A549 treated with GW870086 at 1 μM for 4 hours (cell line): ENCODE measurements around the gene GTPBP1. TPM values are rescaled to one million over a fixed set of nuclear protein-coding genes. Genes with fewer than 3 reads are reported as not detected.

Source experiments
- total RNA-seq: library from RNA; stranded (reverse); fragments of 200-300 nt; extraction: Qiagen RNA extraction; gene quantifications from 5 replicates; pipeline ENCODE4 v1.2.3, GENCODE V29; 2022; ENCODE audit warnings: low read depth

The GTPBP1 gene
- 6.0 to 10.0 TPM (median 9.9 TPM) in 5 replicates for total RNA-seq

DNA sequence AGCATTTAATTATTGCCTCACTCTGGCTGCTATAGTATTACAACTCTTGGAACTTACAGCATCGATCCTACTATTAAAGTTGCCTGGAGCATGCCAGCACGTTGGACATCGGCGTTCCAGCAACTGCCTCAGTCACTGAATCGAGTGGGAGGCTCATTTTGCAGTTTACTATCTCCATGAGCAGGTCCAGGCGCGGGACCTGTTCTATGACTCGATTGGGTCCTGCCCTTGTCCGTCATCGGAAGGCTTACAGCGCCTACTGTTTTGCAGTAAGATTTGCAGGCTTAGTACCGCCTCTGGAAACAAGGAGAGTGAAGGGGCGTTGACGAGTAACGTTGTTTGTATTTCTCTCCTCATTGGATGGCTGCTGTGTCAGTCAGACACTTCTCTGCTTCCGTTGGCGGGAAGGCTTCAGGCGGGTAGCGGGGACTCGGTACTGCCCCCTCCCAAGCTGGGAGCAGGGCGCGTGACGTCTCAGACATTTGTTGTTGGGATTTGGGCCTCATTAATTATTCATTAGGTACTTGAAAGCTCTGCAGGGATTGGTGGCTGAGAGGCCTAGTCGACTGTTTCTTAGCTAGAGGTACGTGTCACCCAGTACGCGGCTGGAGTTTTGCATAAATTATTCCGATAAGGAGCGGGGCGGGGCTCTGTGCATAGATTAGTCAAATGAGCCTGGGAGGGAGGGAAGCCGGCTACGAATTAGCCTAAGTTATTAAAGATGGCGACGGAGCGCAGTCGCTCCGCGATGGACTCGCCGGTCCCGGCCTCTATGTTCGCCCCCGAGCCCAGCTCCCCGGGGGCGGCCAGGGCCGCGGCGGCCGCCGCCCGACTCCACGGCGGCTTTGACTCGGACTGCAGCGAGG lies at the start of gene GTPBP1:
GTPBP1 (plus strand) TSS at position 710 of the 866 bp plus-strand sequence; CDS start at position 722, 12 bp downstream.

DNA sequence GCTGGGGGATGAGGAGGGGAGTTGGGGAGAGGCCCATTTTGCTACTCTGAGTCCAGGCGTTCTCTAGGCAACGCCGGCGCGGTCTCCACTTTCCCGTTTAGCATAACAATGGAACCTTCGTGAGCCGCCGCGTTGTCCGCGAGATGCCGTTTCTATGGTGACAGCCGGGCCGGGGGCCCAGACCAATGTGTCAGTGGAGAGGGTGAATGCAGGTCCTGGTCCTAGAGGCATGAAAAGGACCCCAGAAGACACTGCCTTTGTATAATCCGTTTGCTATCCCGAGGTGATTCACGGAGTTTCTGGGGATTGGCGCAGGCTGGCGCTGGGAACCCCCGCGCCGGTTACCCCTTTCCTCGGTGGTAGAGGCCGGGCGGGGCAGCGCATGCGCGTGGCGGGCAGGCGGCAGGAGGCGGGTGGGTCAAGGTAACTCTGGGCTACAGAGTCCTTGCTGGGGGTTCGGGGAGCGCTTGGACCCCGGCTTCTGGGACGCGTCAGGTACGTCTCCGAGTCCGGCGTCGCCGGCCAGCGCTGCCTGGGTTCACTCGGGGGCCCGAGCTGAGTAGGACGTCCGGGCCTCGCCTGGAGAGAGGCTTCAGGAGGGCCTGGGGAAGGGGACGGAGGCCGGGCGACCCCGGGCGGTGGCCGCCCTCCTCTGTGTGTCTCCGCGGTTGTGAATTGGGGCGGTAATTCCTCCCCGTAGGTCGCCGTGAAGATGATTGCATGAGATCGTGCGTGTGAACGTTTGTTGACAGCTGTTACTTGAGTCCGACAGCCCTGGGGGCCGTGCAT lies 49.3 kb upstream of the GTPBP1 start, which contains the start of the genes CBY1 and FAM227A:
CBY1 (plus strand) TSS at position 383 of the 789 bp plus-strand sequence. CDS start 11,417 bp downstream, outside the sequence.
FAM227A (minus strand) TSS at position 137 of the 789 bp plus-strand sequence. CDS start 6,224 bp downstream, outside the sequence.

DNA sequence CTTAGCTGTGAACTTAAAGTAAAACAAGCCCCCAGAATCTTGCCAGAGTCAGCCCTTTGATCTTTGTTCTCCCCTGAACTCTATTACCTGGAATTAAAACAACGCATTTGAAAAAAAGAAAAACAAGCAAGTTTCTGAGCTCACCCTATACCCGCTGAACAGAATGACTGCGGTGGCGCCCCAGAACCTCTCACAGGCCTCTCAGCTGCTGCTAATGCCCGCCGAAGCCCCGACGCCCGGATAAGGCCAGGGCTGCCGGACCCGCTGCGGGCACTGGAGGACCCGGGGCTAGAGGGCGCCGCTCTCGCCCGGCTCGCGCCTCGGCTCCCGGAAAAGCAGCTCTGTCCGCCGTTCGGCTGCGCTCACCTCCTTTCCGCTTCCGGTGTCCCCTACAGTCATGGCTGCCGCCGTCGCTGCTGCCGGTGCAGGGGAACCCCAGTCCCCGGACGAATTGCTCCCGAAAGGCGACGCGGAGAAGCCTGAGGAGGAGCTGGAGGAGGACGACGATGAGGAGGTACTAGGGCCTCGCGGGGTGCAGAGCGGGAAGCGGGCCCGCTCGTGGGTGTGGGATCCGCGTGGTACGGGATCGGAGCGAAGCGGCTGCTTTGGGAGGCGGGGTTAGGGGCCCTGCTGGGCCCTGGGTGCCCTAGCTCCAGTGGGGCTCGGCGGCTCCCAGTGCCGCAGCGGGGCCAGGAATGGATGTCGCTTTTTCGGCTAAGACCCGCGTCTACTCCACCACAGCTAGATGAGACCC lies 24.0 kb upstream of the GTPBP1 start, which contains the start of gene TOMM22:
TOMM22 (plus strand) TSS at position 376 of the 754 bp plus-strand sequence; CDS start at position 398, 22 bp downstream.

DNA sequence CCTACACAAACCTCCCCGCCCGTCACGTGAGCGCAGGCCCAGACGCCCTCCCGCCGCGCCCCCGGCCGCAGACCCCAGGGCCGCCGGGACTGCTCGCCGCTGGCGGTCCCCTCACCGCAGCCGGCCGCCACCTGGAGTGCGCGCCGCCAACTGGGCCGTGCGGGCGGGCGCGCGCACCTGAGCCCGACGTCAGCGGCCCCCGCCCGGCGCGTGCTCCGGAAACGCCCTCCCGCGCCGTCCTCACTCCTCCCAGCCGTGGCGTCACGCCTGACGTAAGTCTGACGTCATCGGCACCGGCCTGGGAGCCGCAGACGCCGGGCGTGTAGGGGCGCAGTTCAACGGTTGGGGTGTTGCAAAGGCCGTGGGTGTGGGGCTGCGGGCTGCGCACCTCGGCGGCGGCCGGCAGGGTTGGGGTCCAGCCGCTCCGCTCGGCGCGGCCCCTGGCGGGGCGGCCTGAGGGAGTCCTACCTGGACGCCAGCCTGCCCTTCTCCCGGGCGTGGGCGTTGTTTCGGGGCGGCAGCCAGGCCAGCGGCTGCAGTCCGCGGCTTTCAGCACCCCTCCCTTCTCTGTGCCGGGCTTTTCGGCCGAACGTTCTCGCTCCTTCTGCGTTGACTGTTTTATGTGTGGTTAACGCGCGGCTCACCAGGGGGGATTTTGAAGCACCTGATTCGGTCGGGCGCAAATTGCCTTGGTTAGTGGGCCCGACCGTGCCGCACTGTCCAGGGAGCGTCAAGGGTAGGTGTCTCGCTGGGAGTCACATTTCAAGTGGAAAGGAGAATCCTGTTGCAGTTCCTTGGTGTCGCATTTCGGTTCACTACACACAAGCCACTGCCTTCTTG lies 4.7 kb upstream of the GTPBP1 start, which contains the start of gene JOSD1:
JOSD1 (minus strand) TSS at position 155 of the 840 bp plus-strand sequence. CDS start 956 bp downstream, outside the sequence.

DNA sequence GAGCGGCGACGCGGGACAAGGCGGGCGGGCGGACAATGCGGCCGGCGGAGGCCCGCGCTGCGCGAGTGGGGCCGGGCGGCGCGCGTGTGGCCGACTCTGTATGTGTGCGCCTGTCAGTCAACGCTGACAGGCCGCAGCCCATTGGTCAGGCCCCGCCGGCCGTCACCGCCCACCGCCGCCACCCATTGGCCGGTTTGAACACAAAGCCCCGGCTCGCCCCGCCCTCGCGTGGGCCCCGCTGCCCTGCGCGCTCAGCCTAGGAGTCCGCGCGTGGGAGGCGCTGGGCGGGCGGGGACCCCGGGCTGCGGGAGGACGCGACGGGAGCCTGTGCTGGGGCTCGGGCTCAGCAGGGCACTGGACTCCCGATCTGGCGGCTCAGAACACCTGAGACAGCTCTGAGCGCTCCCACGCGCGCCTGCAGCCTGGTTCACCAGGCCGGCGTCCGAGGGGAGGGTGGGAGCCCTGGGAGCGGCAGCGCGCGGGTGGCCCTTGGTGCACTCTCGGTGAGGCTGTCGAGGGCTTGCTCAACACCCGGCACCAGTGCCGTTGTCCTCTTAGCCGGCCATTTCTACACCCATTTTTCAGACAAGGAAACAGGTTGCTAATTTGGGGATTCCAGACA lies 50.3 kb downstream of the GTPBP1 start, which contains the start of gene SUN2:
SUN2 (minus strand) TSS at position 88 of the 622 bp plus-strand sequence. CDS start 3,370 bp downstream, outside the sequence.

Other genes with a start within 250 kb of the GTPBP1 start
- 17.8 to 19.5 TPM (median 19.1 TPM) in 5 replicates for gene KDELR3, start 237.8 kb upstream of the GTPBP1 start, total RNA-seq
- gene DDX17, start 199.6 kb upstream of the GTPBP1 start, total RNA-seq: 82.3 to 102 TPM (median 94.1 TPM) in 5 replicates
- 2.3 to 6.8 TPM (median 3.6 TPM) in 5 replicates for gene DMC1, start 135.8 kb upstream of the GTPBP1 start, total RNA-seq
- gene FAM227A, start 49.6 kb upstream of the GTPBP1 start, total RNA-seq: 0.49 to 1.2 TPM (median 0.68 TPM) in 5 replicates
- 14.2 to 15.7 TPM (median 14.6 TPM) in 5 replicates for gene CBY1, start 49.3 kb upstream of the GTPBP1 start, total RNA-seq
- gene TOMM22, start 24.0 kb upstream of the GTPBP1 start, total RNA-seq: 62.0 to 81.3 TPM (median 72.3 TPM) in 5 replicates
- 25.4 to 30.0 TPM (median 29.3 TPM) in 5 replicates for gene JOSD1, start 5.0 kb upstream of the GTPBP1 start, total RNA-seq
- gene SUN2, start 50.1 kb downstream of the GTPBP1 start, total RNA-seq: 26.4 to 40.2 TPM (median 36.1 TPM) in 5 replicates
- gene DNAL4, start 88.2 kb downstream of the GTPBP1 start, total RNA-seq: 8.0 to 10.6 TPM (median 10.2 TPM) in 5 replicates
- gene NPTXR, start 138.1 kb downstream of the GTPBP1 start, total RNA-seq: 9.1 to 11.4 TPM (median 10.1 TPM) in 5 replicates
- 25.0 to 30.9 TPM (median 27.3 TPM) in 5 replicates for gene CBX6, start 166.3 kb downstream of the GTPBP1 start, total RNA-seq